Spleen (tissue), 11 donors: Measurements from ENCODE around the gene CENPW. TPM values are rescaled to one million over a fixed set of nuclear protein-coding genes. Genes with fewer than 3 reads are reported as not detected.

ENCODE experiments used
- DNase-seq: peaks from one replicate; pipeline ENCODE4 v3.0.0-alpha.2; 2020
- H3K27ac ChIP-seq, 8 donors: fragments of 200-600 bp; sonication (generic) in 7 of 8; 1 replicate in 4 of 8; 2 replicates in 4 of 8; pipeline versions ENCODE4 v1.5.0 to v1.8.0; 2016 to 2021; ENCODE audit warnings: inconsistent platforms in 4 of 8, mild to moderate bottlenecking in 4 of 8, moderate library complexity in 1 of 8
- H3K27me3 ChIP-seq, 7 donors: fragments of 200-600 bp; sonication (generic) in 6 of 7; replicated peaks in 1 of 7; 1 replicate in 4 of 7; 2 replicates in 3 of 7; pipeline versions ENCODE4 v1.5.0 to v1.8.0; 2016 to 2021; ENCODE audit warnings: inconsistent platforms in 3 of 7, mild to moderate bottlenecking in 1 of 7
- H3K36me3 ChIP-seq, 6 donors: fragments of 200-600 bp; sonication (generic) in 5 of 6; 1 replicate in 4 of 6; 2 replicates in 2 of 6; pipeline versions ENCODE4 v1.5.0 to v1.8.0; 2016 to 2021; ENCODE audit warnings: inconsistent platforms in 2 of 6
- H3K4me1 ChIP-seq, 6 donors: fragments of 200-600 bp; sonication (generic) in 5 of 6; 1 replicate in 3 of 6; 2 replicates in 3 of 6; pipeline versions ENCODE4 v1.5.0 to v1.8.0; 2016 to 2021; ENCODE audit warnings: inconsistent platforms in 3 of 6
- H3K4me3 ChIP-seq, 8 donors: fragments of 200-600 bp; sonication (generic) in 7 of 8; 1 replicate in 4 of 8; 2 replicates in 4 of 8; pipeline versions ENCODE4 v1.5.0 to v1.8.0; 2016 to 2021; ENCODE audit warnings: inconsistent platforms in 4 of 8, mild to moderate bottlenecking in 4 of 8, moderate library complexity in 2 of 8
- H3K9me3 ChIP-seq, 8 donors: fragments of 200-600 bp; sonication (generic) in 7 of 8; 1 replicate in 4 of 8; 2 replicates in 4 of 8; pipeline versions ENCODE4 v1.5.0 to v1.8.0; 2016 to 2021; ENCODE audit warnings: inconsistent platforms in 4 of 8
- POLR2A ChIP-seq, 3 donors: fragments of 450-650 bp; IDR thresholded peaks; one replicate each; pipeline ENCODE4 v1.5.1; 2017; ENCODE audit warnings: antibody characterized with exemption in 3 of 3, mild to moderate bottlenecking in 1 of 3
- POLR2AphosphoS5 ChIP-seq, 3 donors: sonication (generic); formaldehyde crosslinking; IDR thresholded peaks; one replicate each; pipeline ENCODE4 v1.5.1; 2017; ENCODE audit warnings: antibody characterized with exemption in 3 of 3
- WGBS, 5 donors: extraction: QIAGEN DNeasy Blood & Tissue Kit in 3 of 5; methylation state at CpG; one replicate each; pipeline versions ENCODE4 v1.1.5 to v1.1.7; 2013 to 2018; 5-methylcytosine and 5-hydroxymethylcytosine counted together
- intact Hi-C: fragments of 100-400 bp; cut with DNase I; formaldehyde crosslinking; loops from one replicate; pipeline ENCODE4 v1.15.0; 2023; ENCODE audit warnings: low total_unique reads
- polyA plus RNA-seq, 3 donors: library from polyadenylated mRNA; stranded (reverse); fragments of 200-250 nt; gene quantifications; one replicate each; pipeline ENCODE4 v1.2.1, GENCODE V29; 2013
- total RNA-seq, 7 donors: library from RNA; depleted of rRNA in 3 of 7; stranded (reverse); fragments of >200 nt in 3 of 7; fragmentation: NEBNext Ultra II Directional in 4 of 7; extraction: Animal tissue kit (Norgen Biotek cat#: 25700) in 4 of 7; gene quantifications; one replicate each; pipeline versions ENCODE4 v1.1.0 to v1.2.1, GENCODE V29; 2016 to 2021
- TF ChIP-seq, protein P1 (sequence below), 11 experiments: fragments of 200-600 bp in 7 of 11; fragments of 450-650 bp in 4 of 11; sonication (generic) in 4 of 11; IDR thresholded peaks in 8 of 11; conservative IDR thresholded peaks in 3 of 11; 1 replicate in 7 of 11; 2 replicates in 4 of 11; pipeline versions ENCODE4 v1.4.0 to v1.8.0; 2016 to 2021; ENCODE audit warnings: antibody characterized with exemption in 11 of 11, inconsistent platforms in 4 of 11, mild to moderate bottlenecking in 1 of 11
- donor health status: healthy with polysubstance abuse.
- donor health status: DM: no; HTN: no; CAD: no; lungs with moderate emphysema.
- donor health status: DM: no; HTN: no; CAD: no.
- donor health status: Bipolar disorder and iron deficiency.
- donor health status: healthy.
- donor health status: DM: no; HTN: no; CAD: no.
- donor health status: DM: yes; HTN: yes; CAD: no.

Gene CENPW
- total and polyA plus RNA-seq, 10 donors = 4.0 to 23.2 (median 8.4) TPM; not detected in 3

DNA sequence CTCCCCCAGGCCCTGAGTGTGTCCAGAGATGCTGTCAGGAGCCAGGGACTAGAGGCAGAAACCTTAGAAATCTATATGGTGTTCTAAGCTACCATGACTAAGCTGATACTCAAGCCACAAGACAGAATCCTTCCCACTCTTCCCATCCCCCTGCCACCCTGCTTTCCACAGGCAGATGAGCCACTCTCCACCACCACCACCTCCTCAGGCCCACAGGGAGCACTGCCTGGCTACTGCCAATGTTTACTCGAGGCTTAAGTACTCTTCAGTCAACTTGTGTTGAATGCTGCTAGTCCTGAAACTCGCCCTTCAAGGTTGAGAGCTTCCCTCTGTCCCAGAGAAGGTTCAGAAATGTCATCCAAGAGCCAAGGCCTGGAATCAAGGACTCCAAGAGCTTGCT lies 56.2 kb downstream of the CENPW start:
- intact Hi-C loops = no loop called here
- Histone ChIP-seq H3K9me3 (peaks cover 0 to 5% (median 0%) of the 10 kb centered on the region in 8 donors), H3K4me1 (no peaks in the 10 kb centered on the region), H3K27me3 (no peaks in the 10 kb centered on the region), H3K27ac (no peak overlapping the region), H3K4me3 (no peak overlapping the region), H3K36me3 (no peaks in the 10 kb centered on the region)
- no peak for DNase-seq
- WGBS, 5 donors = 59 to 75% (median 60%) methylated on average over 2 of the region's 2 CpGs
- TF ChIP-seq POLR2AphosphoS5 (IDR thresholded peaks at IDR 0.05) (no peak), POLR2A (IDR thresholded peaks at IDR 0.05) (no peak)
- TF ChIP-seq, protein P1, sequence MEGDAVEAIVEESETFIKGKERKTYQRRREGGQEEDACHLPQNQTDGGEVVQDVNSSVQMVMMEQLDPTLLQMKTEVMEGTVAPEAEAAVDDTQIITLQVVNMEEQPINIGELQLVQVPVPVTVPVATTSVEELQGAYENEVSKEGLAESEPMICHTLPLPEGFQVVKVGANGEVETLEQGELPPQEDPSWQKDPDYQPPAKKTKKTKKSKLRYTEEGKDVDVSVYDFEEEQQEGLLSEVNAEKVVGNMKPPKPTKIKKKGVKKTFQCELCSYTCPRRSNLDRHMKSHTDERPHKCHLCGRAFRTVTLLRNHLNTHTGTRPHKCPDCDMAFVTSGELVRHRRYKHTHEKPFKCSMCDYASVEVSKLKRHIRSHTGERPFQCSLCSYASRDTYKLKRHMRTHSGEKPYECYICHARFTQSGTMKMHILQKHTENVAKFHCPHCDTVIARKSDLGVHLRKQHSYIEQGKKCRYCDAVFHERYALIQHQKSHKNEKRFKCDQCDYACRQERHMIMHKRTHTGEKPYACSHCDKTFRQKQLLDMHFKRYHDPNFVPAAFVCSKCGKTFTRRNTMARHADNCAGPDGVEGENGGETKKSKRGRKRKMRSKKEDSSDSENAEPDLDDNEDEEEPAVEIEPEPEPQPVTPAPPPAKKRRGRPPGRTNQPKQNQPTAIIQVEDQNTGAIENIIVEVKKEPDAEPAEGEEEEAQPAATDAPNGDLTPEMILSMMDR (IDR thresholded peaks at IDR 0.05 in 8 of 11, conservative IDR thresholded peaks at IDR 0.05 in 3 of 11) = no peak
